ENCODE data around the gene STXBP3.

Gene STXBP3

GRCh38 chr1:108808438-108808837, 62.0 kb downstream of the STXBP3 start:
- DNase-seq: no peak

- DNase-seq: no peak
Measured at GRCh38 chr1:108811611-108812010, 65.1 kb downstream of the STXBP3 start.

- DNase-seq: no peak
Measured at GRCh38 chr1:108813326-108813725, 66.9 kb downstream of the STXBP3 start.

GRCh38 chr1:108814343-108815125, 68.1 kb downstream of the STXBP3 start:
- DNase-seq: no peak

- DNase-seq: peak; percentile 16 to 52 (median 43)
Measured at GRCh38 chr1:108815566-108815965, 69.1 kb downstream of the STXBP3 start.

- DNase-seq: peak; percentile 71 to 76 (median 72)
Measured at GRCh38 chr1:108816049-108816893, 69.8 kb downstream of the STXBP3 start.

GRCh38 chr1:108817016-108817415, 70.5 kb downstream of the STXBP3 start:
- no peak for DNase-seq

- no peak for DNase-seq
Measured at GRCh38 chr1:108817811-108818210, 71.3 kb downstream of the STXBP3 start.

GRCh38 chr1:108819878-108820277, 73.4 kb downstream of the STXBP3 start:
- DNase-seq: no peak

- DNase-seq: no peak
Measured at GRCh38 chr1:108823632-108824031, 77.2 kb downstream of the STXBP3 start.

- no peak for DNase-seq
Measured at GRCh38 chr1:108824051-108824450, 77.6 kb downstream of the STXBP3 start.

GRCh38 chr1:108826081-108826635, 79.7 kb downstream of the STXBP3 start:
- no peak for DNase-seq

- peak; percentile 66 to 83 (median 83) for DNase-seq
Measured at GRCh38 chr1:108828074-108828961, 81.8 kb downstream of the STXBP3 start.

- DNase-seq: peak; percentile 17 to 57 (median 50)
Measured at GRCh38 chr1:108829498-108829916, 83.0 kb downstream of the STXBP3 start.

GRCh38 chr1:108830119-108831008, 83.9 kb downstream of the STXBP3 start:
- DNase-seq: peak; percentile 54 to 74 (median 71)

- DNase-seq: no peak
Measured at GRCh38 chr1:108831225-108831624, 84.8 kb downstream of the STXBP3 start.

- no peak for DNase-seq
Measured at GRCh38 chr1:108832929-108833328, 86.5 kb downstream of the STXBP3 start.

GRCh38 chr1:108841703-108842102, 95.2 kb downstream of the STXBP3 start:
- no peak for DNase-seq

- no peak for DNase-seq
Measured at GRCh38 chr1:108842525-108843181, 96.2 kb downstream of the STXBP3 start.

- DNase-seq: no peak
Measured at GRCh38 chr1:108843390-108844137, 97.1 kb downstream of the STXBP3 start.
